Measurements from ENCODE around the gene RPL7L1. TPM values are rescaled to one million over a fixed set of nuclear protein-coding genes. Genes with fewer than 3 reads are reported as not detected.
"Not testable (repeated sequence)": the region's sequence is repeated elsewhere in the genome, so short reads cannot be mapped to it uniquely, and the experiment has no call there.

The RPL7L1 gene
- 82.2 TPM for total RNA-seq
- long read RNA-seq, full-length matches to known transcripts: 116 of 189 reads
- long read RNA-seq, partial matches to known transcripts: 33 of 189 reads
- long read RNA-seq, other reads (novel, unspliced or antisense): 40 of 189 reads

GRCh38 chr6:42879372-42880239 is at the start of gene RPL7L1:
Gene RPL7L1 (plus strand): TSS chr6:42879616. CDS start chr6:42879911, 295 bp downstream.
- peak; percentile 91 for DNase-seq (ENCODE audit: low spot score)

- DNase-seq (ENCODE audit: low spot score): peak; percentile 2
These were observed 48.2 kb upstream of the RPL7L1 start for GRCh38 chr6:42831237-42831636.

- no peak for DNase-seq (ENCODE audit: low spot score)
These were observed 45.4 kb upstream of the RPL7L1 start for GRCh38 chr6:42834056-42834455.

- DNase-seq (ENCODE audit: low spot score): no peak
These were observed 37.4 kb upstream of the RPL7L1 start for GRCh38 chr6:42841844-42842584.

- no peak for DNase-seq (ENCODE audit: low spot score)
These were observed 34.1 kb upstream of the RPL7L1 start for GRCh38 chr6:42845327-42845694.

- DNase-seq (ENCODE audit: low spot score): no peak
These were observed 32.9 kb upstream of the RPL7L1 start for GRCh38 chr6:42846505-42846904.

GRCh38 chr6:42848700-42849099 is 30.7 kb upstream of the RPL7L1 start:
- DNase-seq (ENCODE audit: low spot score): no peak

- no peak for DNase-seq (ENCODE audit: low spot score)
These were observed 27.8 kb upstream of the RPL7L1 start for GRCh38 chr6:42851599-42851998.

- DNase-seq (ENCODE audit: low spot score): no peak
These were observed 19.4 kb upstream of the RPL7L1 start for GRCh38 chr6:42860036-42860435.

- no peak for DNase-seq (ENCODE audit: low spot score)
These were observed 18.9 kb upstream of the RPL7L1 start for GRCh38 chr6:42860481-42860880.

GRCh38 chr6:42864602-42865001 is 14.8 kb upstream of the RPL7L1 start:
- DNase-seq (ENCODE audit: low spot score): no peak

- DNase-seq (ENCODE audit: low spot score): no peak
These were observed 9.1 kb upstream of the RPL7L1 start for GRCh38 chr6:42870145-42870936.

- no peak for DNase-seq (ENCODE audit: low spot score)
These were observed 7.7 kb upstream of the RPL7L1 start for GRCh38 chr6:42871711-42872110.

GRCh38 chr6:42873313-42873712 is 6.1 kb upstream of the RPL7L1 start:
- DNase-seq (ENCODE audit: low spot score): no peak

GRCh38 chr6:42877695-42878094 is 1.7 kb upstream of the RPL7L1 start:
- no peak for DNase-seq (ENCODE audit: low spot score)

GRCh38 chr6:42880240-42880817 is 913 bp downstream of the RPL7L1 start:
- DNase-seq (ENCODE audit: low spot score): not testable (repeated sequence)

- not testable (repeated sequence) for DNase-seq (ENCODE audit: low spot score)
These were observed 1.5 kb downstream of the RPL7L1 start for GRCh38 chr6:42880871-42881270.

- DNase-seq (ENCODE audit: low spot score): no peak
These were observed 6.3 kb downstream of the RPL7L1 start for GRCh38 chr6:42885702-42886101.

GRCh38 chr6:42888201-42888600 is 8.8 kb downstream of the RPL7L1 start:
- not testable (repeated sequence) for DNase-seq (ENCODE audit: low spot score)

GRCh38 chr6:42889815-42890214 is 10.4 kb downstream of the RPL7L1 start:
- no peak for DNase-seq (ENCODE audit: low spot score)
